Karpas-422 (cell line): Measurements from ENCODE around the gene NOTCH4. TPM values are rescaled to one million over a fixed set of nuclear protein-coding genes. Genes with fewer than 3 reads are reported as not detected.

Source experiments
- DNase-seq: peaks from one replicate; pipeline ENCODE4 v3.0.0-alpha.2; 2015
- H2AFZ ChIP-seq: fragments of 200-600 bp; sonication (generic); 2 replicates; pipeline ENCODE4 v1.6.1; 2014; ENCODE audit warnings: antibody characterized with exemption, low read length, mixed read lengths
- H3K27ac ChIP-seq: fragments of 200-600 bp; sonication (generic); 2 replicates; pipeline ENCODE4 v1.5.1; 2014; ENCODE audit warnings: mild to moderate bottlenecking, low read length, moderate library complexity
- H3K27me3 ChIP-seq: fragments of 200-600 bp; sonication (generic); 2 replicates; pipeline ENCODE4 v1.6.1; 2014; ENCODE audit warnings: low read length, mixed read lengths
- H3K36me3 ChIP-seq: fragments of 200-600 bp; sonication (generic); 2 replicates; pipeline ENCODE4 v1.6.1; 2014; ENCODE audit warnings: low read length, mixed read lengths; ENCODE audit not compliant: insufficient read depth
- H3K4me1 ChIP-seq: fragments of 200-600 bp; sonication (generic); 2 replicates; pipeline ENCODE4 v1.6.1; 2014; ENCODE audit warnings: mild to moderate bottlenecking, low read length, mixed read lengths
- H3K4me2 ChIP-seq: fragments of 200-600 bp; sonication (generic); 2 replicates; pipeline ENCODE4 v1.6.1; 2014; ENCODE audit warnings: low read length, low read depth, mild to moderate bottlenecking; ENCODE audit not compliant: poor library complexity, severe bottlenecking
- H3K4me3 ChIP-seq: fragments of 200-600 bp; sonication (generic); 2 replicates; pipeline ENCODE4 v1.5.1; 2014; ENCODE audit warnings: mild to moderate bottlenecking, antibody characterized with exemption, low read length, mixed read lengths
- H3K79me2 ChIP-seq: fragments of 200-600 bp; sonication (generic); 2 replicates; pipeline ENCODE4 v1.6.1; 2014; ENCODE audit warnings: mild to moderate bottlenecking, low read length, mixed read lengths
- H3K9ac ChIP-seq: fragments of 200-600 bp; sonication (generic); 2 replicates; pipeline ENCODE4 v1.6.0; 2014; ENCODE audit warnings: low read length
- H3K9me2 ChIP-seq: fragments of 200-600 bp; sonication (generic), shearing (Covaris generic); replicated peaks from 2 replicates; pipeline ENCODE4 v1.6.0; 2014; ENCODE audit warnings: mild to moderate bottlenecking, low read length, moderate library complexity; ENCODE audit not compliant: insufficient read depth
- H3K9me3 ChIP-seq: fragments of 300-700, 200-600 bp; sonication (generic); 2 replicates; pipeline ENCODE4 v1.6.1; 2014; ENCODE audit warnings: low read length, mixed read lengths
- H4K20me1 ChIP-seq: fragments of 200-600 bp; sonication (generic); 2 replicates; pipeline ENCODE4 v1.6.1; 2014; ENCODE audit warnings: mild to moderate bottlenecking, antibody characterized with exemption, low read length, low read depth; ENCODE audit not compliant: insufficient read depth
- small RNA-seq: library from RNA; depleted of rRNA; stranded (forward); fragments of <200 nt; gene quantifications from one replicate; pipeline ENCODE3, GENCODE V24; 2014
- total RNA-seq: library from RNA; depleted of rRNA; stranded (reverse); fragments of >200 nt; shearing (Covaris generic); gene quantifications from 2 replicates; pipeline ENCODE4 v1.2.3, GENCODE V29; 2014; ENCODE audit warnings: low replicate concordance; rRNA removed

NOTCH4 gene
- total RNA-seq, 1 experiment from 2014 or later, result 1.5 TPM

GRCh38 chr6:32147401-32148132 is 76.3 kb downstream of the NOTCH4 start:
- Histone ChIP-seq H3K27me3 (no peaks in the 10 kb centered on the region), H4K20me1 (no peaks in the 10 kb centered on the region), H3K27ac (no peak overlapping the region), H3K4me1 (no peaks in the 10 kb centered on the region), H3K9me2 (no peaks in the 10 kb centered on the region), H3K4me3 (no peak overlapping the region), H2AFZ (no peak overlapping the region), H3K36me3 (no peaks in the 10 kb centered on the region), H3K4me2 (no peak overlapping the region), H3K79me2 (no peaks in the 10 kb centered on the region), H3K9ac (no peak overlapping the region), H3K9me3 (no peaks in the 10 kb centered on the region)
- no peak for DNase-seq

GRCh38 chr6:32146687-32147086 is 77.2 kb downstream of the NOTCH4 start:
- Histone ChIP-seq H3K36me3 (no peaks in the 10 kb centered on the region), H3K4me3 (no peak overlapping the region), H4K20me1 (no peaks in the 10 kb centered on the region), H3K4me2 (no peak overlapping the region), H3K79me2 (no peaks in the 10 kb centered on the region), H3K9me2 (no peaks in the 10 kb centered on the region), H2AFZ (no peak overlapping the region), H3K9me3 (no peaks in the 10 kb centered on the region), H3K4me1 (no peaks in the 10 kb centered on the region), H3K27me3 (no peaks in the 10 kb centered on the region), H3K9ac (no peak overlapping the region), H3K27ac (no peak overlapping the region)
- no peak for DNase-seq

GRCh38 chr6:32146287-32146686 is 77.6 kb downstream of the NOTCH4 start:
- Histone ChIP-seq H2AFZ (no peak overlapping the region), H3K9me3 (no peaks in the 10 kb centered on the region), H3K79me2 (no peaks in the 10 kb centered on the region), H4K20me1 (no peaks in the 10 kb centered on the region), H3K4me2 (no peak overlapping the region), H3K4me1 (no peaks in the 10 kb centered on the region), H3K9me2 (no peaks in the 10 kb centered on the region), H3K4me3 (no peak overlapping the region), H3K9ac (no peak overlapping the region), H3K36me3 (no peaks in the 10 kb centered on the region), H3K27me3 (no peaks in the 10 kb centered on the region), H3K27ac (no peak overlapping the region)
- no peak for DNase-seq

Small RNA genes lying within 50 kb of the gene (small RNA-seq; reads per million reads assigned to genes)
- gene AL662884.1, result not detected
- gene MIR6833, result not detected

Other genes starting within 250 kb of the NOTCH4 start
- 2.9 and 3.8 TPM in 2 replicates for gene C4A, start 242.0 kb downstream of the NOTCH4 start, total RNA-seq
- 1.9 and 6.6 TPM in 2 replicates for gene C4B, start 209.3 kb downstream of the NOTCH4 start, total RNA-seq
- gene CYP21A2, start 185.7 kb downstream of the NOTCH4 start, total RNA-seq, result not detected in 2 replicates
- gene TNXB, start 114.7 kb downstream of the NOTCH4 start, total RNA-seq, result 0.22 and 2.1 TPM in 2 replicates
- gene ATF6B, start 95.8 kb downstream of the NOTCH4 start, total RNA-seq, result 51.3 and 62.5 TPM in 2 replicates
- 7.0 and 12.4 TPM in 2 replicates for gene FKBPL, start 93.8 kb downstream of the NOTCH4 start, total RNA-seq
- 0.29 and 0.75 TPM in 2 replicates for gene PRRT1, start 72.1 kb downstream of the NOTCH4 start, total RNA-seq
- gene PPT2, start 69.9 kb downstream of the NOTCH4 start, total RNA-seq, result 14.4 and 27.9 TPM in 2 replicates
- gene EGFL8, start 59.5 kb downstream of the NOTCH4 start, total RNA-seq, result 3.7 and 4.9 TPM in 2 replicates
- gene AGPAT1, start 48.0 kb downstream of the NOTCH4 start, total RNA-seq, result 54.8 and 74.5 TPM in 2 replicates
- 73.5 and 78.5 TPM in 2 replicates for gene RNF5, start 45.7 kb downstream of the NOTCH4 start, total RNA-seq
- 9.0 and 9.2 TPM in 2 replicates for gene AGER, start 39.8 kb downstream of the NOTCH4 start, total RNA-seq
- gene PBX2, start 33.9 kb downstream of the NOTCH4 start, total RNA-seq, result 51.7 and 84.0 TPM in 2 replicates
- 66.5 and 85.9 TPM in 2 replicates for gene GPSM3, start 31.4 kb downstream of the NOTCH4 start, total RNA-seq
- gene TSBP1, start 147.8 kb upstream of the NOTCH4 start, total RNA-seq, result not detected in 2 replicates
- not detected in 2 replicates for gene BTNL2, start 183.1 kb upstream of the NOTCH4 start, total RNA-seq
- gene HLA-DRA, start 215.8 kb upstream of the NOTCH4 start, total RNA-seq, result 1,241 and 1,934 TPM in 2 replicates